Measurements from ENCODE around the gene IGF2. TPM values are rescaled to one million over a fixed set of nuclear protein-coding genes. Genes with fewer than 3 reads are reported as not detected.
A peak's percentile ranks its signal among the peaks of the same experiment; 100 is the strongest.

Gene IGF2
- total and polyA plus RNA-seq, 2 donors from 2014 or later, result 10.2 to 30.5 TPM

- peak; percentile 96 for TF ChIP-seq CTCF (IDR thresholded peaks at IDR 0.05; ENCODE audit: borderline replicate concordance, extremely low read depth, insufficient read depth)
- H3K36me3 ChIP-seq (ENCODE audit: control insufficient read depth in 2 of 3, insufficient read depth in 3 of 3, low read length in 3 of 3), result no peaks in the 10 kb centered on the region
- peaks cover 0 to 2% (median 0%) of the 10 kb centered on the region in 3 donors for H3K4me1 ChIP-seq (ENCODE audit: control insufficient read depth in 2 of 3, insufficient read depth in 2 of 3, low read depth in 1 of 3, low read length in 3 of 3)
- H3K27ac ChIP-seq (ENCODE audit: low read depth in 2 of 2, low read length in 2 of 2), result no peak overlapping the region
- intact Hi-C loops (cut with DNase I), result loop anchor here (5.0 to 10.0 kb wide), 3 partner anchors 317 to 497 kb away; partner anchors contain the start of genes KRTAP5-6, SYT8 and TNNI2
- FAIRE-seq, result no peak
- no peaks in the 10 kb centered on the region for H3K9me3 ChIP-seq (ENCODE audit: control insufficient read depth in 2 of 3, insufficient read depth in 1 of 3, low read length in 3 of 3)
- peak overlapping the region in 1 of 3 donors; percentile 27 for H3K4me3 ChIP-seq (ENCODE audit: low read length in 3 of 3)
- peak in 4 of 5 donors; percentile 86 to 92 (median 90) for DNase-seq
- H3K27me3 ChIP-seq (ENCODE audit: control insufficient read depth, insufficient read depth, low read length), result no peaks in the 10 kb centered on the region
- H3K9ac ChIP-seq (ENCODE audit: low read length in 3 of 3), result peak overlapping the region in 1 of 3 donors; percentile 10
Observed at GRCh38 chr11:2151500-2152257, 12.5 kb upstream of the IGF2 start.

- peaks cover 8% of the 10 kb centered on the region for H3K27me3 ChIP-seq (ENCODE audit: control insufficient read depth, insufficient read depth, low read length)
- no peaks in the 10 kb centered on the region for H3K36me3 ChIP-seq (ENCODE audit: control insufficient read depth in 2 of 3, insufficient read depth in 3 of 3, low read length in 3 of 3)
- no peak overlapping the region for H3K9ac ChIP-seq (ENCODE audit: low read length in 3 of 3)
- H3K27ac ChIP-seq (ENCODE audit: low read depth in 2 of 2, low read length in 2 of 2), result no peak overlapping the region
- peak in 2 of 5 donors; percentile 89 to 93 for DNase-seq
- no peak for FAIRE-seq
- intact Hi-C loops (cut with DNase I), result loop anchor here (5.0 to 10.0 kb wide), 3 partner anchors 315 to 495 kb away; partner anchors contain the start of genes KRTAP5-6, SYT8 and TNNI2
- TF ChIP-seq CTCF (IDR thresholded peaks at IDR 0.05; ENCODE audit: borderline replicate concordance, extremely low read depth, insufficient read depth), result peak; percentile 22
- H3K9me3 ChIP-seq (ENCODE audit: control insufficient read depth in 2 of 3, insufficient read depth in 1 of 3, low read length in 3 of 3), result no peaks in the 10 kb centered on the region
- H3K4me1 ChIP-seq (ENCODE audit: control insufficient read depth in 2 of 3, insufficient read depth in 2 of 3, low read depth in 1 of 3, low read length in 3 of 3), result peaks cover 0 to 2% (median 0%) of the 10 kb centered on the region in 3 donors
- H3K4me3 ChIP-seq (ENCODE audit: low read length in 3 of 3), result no peak overlapping the region
Observed at GRCh38 chr11:2149864-2150847, 11.0 kb upstream of the IGF2 start.

- intact Hi-C loops (cut with DNase I), result no loop called here
- H3K27ac ChIP-seq (ENCODE audit: low read depth in 2 of 2, low read length in 2 of 2), result no peak overlapping the region
- H3K9me3 ChIP-seq (ENCODE audit: control insufficient read depth in 2 of 3, insufficient read depth in 1 of 3, low read length in 3 of 3), result no peaks in the 10 kb centered on the region
- FAIRE-seq, result no peak
- no peak for DNase-seq
- no peak overlapping the region for H3K4me3 ChIP-seq (ENCODE audit: low read length in 3 of 3)
- TF ChIP-seq CTCF (IDR thresholded peaks at IDR 0.05; ENCODE audit: borderline replicate concordance, extremely low read depth, insufficient read depth), result no peak
- H3K27me3 ChIP-seq (ENCODE audit: control insufficient read depth, insufficient read depth, low read length), result peaks cover 13% of the 10 kb centered on the region
- H3K36me3 ChIP-seq (ENCODE audit: control insufficient read depth in 2 of 3, insufficient read depth in 3 of 3, low read length in 3 of 3), result no peaks in the 10 kb centered on the region
- peaks cover 0 to 2% (median 0%) of the 10 kb centered on the region in 3 donors for H3K4me1 ChIP-seq (ENCODE audit: control insufficient read depth in 2 of 3, insufficient read depth in 2 of 3, low read depth in 1 of 3, low read length in 3 of 3)
- H3K9ac ChIP-seq (ENCODE audit: low read length in 3 of 3), result no peak overlapping the region
Observed at GRCh38 chr11:2149460-2149859, 10.3 kb upstream of the IGF2 start.
